ENCODE results near the gene FMO1. TPM values are rescaled to one million over a fixed set of nuclear protein-coding genes. Genes with fewer than 3 reads are reported as not detected.

The FMO1 gene
- total RNA-seq, 1 donor from 2014 or later = not detected

DNA sequence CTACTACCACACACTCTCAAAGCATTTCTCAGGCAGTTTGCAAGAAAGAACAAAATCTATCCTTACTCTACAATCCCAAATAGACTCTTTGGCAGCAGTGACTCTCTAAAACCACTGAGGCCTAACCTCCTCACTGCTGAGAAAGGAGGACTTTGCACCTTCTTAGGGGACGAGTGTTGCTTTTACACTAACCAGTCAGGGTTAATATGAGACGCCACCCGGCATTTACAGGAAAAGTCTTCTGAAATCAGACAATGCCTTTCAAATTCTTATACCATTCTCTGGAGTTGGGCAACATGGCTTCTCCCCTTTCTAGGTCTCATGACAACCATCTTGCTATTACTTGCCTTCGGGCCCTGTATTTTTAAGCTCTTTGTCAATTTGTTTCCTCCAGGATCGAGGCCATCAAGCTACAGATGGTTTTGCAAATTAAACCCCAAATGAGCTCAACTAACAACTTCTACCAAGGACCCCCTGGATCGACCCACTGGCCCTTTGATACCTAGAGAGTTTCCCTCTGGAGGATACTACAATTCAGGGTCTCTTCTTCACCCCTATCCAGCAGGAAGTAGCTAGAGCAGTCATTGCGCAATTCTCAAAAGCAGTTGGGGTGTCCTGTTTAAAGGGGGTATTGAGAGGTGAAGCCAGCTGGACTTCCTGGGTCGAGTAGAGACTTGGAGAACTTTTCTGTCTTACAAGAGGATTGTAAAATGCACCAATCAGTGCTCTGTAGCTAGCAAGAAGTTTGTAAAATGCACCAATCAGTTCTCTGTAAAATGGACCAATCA, 63.7 kb downstream of the FMO1 start:
- no peaks in the 10 kb centered on the region for H3K36me3 ChIP-seq (ENCODE audit: control insufficient read depth, insufficient read depth, low read length)
- no peak for DNase-seq (ENCODE audit: low read depth)
- TF ChIP-seq, protein P1, sequence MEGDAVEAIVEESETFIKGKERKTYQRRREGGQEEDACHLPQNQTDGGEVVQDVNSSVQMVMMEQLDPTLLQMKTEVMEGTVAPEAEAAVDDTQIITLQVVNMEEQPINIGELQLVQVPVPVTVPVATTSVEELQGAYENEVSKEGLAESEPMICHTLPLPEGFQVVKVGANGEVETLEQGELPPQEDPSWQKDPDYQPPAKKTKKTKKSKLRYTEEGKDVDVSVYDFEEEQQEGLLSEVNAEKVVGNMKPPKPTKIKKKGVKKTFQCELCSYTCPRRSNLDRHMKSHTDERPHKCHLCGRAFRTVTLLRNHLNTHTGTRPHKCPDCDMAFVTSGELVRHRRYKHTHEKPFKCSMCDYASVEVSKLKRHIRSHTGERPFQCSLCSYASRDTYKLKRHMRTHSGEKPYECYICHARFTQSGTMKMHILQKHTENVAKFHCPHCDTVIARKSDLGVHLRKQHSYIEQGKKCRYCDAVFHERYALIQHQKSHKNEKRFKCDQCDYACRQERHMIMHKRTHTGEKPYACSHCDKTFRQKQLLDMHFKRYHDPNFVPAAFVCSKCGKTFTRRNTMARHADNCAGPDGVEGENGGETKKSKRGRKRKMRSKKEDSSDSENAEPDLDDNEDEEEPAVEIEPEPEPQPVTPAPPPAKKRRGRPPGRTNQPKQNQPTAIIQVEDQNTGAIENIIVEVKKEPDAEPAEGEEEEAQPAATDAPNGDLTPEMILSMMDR (IDR thresholded peaks at IDR 0.05; ENCODE audit: insufficient read depth, low read length, severe bottlenecking) = no peak
- FAIRE-seq = no peak
- no peak overlapping the region for H3K4me3 ChIP-seq (ENCODE audit: low read depth, low read length)
- H3K27me3 ChIP-seq (ENCODE audit: control insufficient read depth, insufficient read depth, low read length) = no peaks in the 10 kb centered on the region

GRCh38 chr1:171313319-171313834, 65.1 kb downstream of the FMO1 start:
- no peaks in the 10 kb centered on the region for H3K27me3 ChIP-seq (ENCODE audit: control insufficient read depth, insufficient read depth, low read length)
- TF ChIP-seq, protein P1 (IDR thresholded peaks at IDR 0.05; ENCODE audit: insufficient read depth, low read length, severe bottlenecking) = no peak
- FAIRE-seq = no peak

GRCh38 chr1:171313835-171314320, 65.6 kb downstream of the FMO1 start, which contains the start of gene FMO4:
FMO4 (plus strand) TSS chr1:171314183; CDS start chr1:171319826, 5,643 bp downstream.
- Histone ChIP-seq H3K4me3 (ENCODE audit: low read depth, low read length) (peak within 1 kb of the TSS; percentile 8), H3K27me3 (ENCODE audit: control insufficient read depth, insufficient read depth, low read length) (no peaks in the 10 kb centered on the region), H3K36me3 (ENCODE audit: control insufficient read depth, insufficient read depth, low read length) (no peaks in the 10 kb centered on the region)
- DNase-seq (ENCODE audit: low read depth) (peak; percentile 99), FAIRE-seq (peak; percentile 96)
- TF ChIP-seq, protein P1 (IDR thresholded peaks at IDR 0.05; ENCODE audit: insufficient read depth, low read length, severe bottlenecking) = peak; percentile 83

More at GRCh38 chr1:171313319-171313834, 65.1 kb downstream of the FMO1 start:
- no peak overlapping the region for H3K4me3 ChIP-seq (ENCODE audit: low read depth, low read length)
- DNase-seq (ENCODE audit: low read depth) = no peak
- H3K36me3 ChIP-seq (ENCODE audit: control insufficient read depth, insufficient read depth, low read length) = no peaks in the 10 kb centered on the region

- H3K4me3 ChIP-seq (ENCODE audit: low read depth, low read length) = no peak overlapping the region
- no peaks in the 10 kb centered on the region for H3K27me3 ChIP-seq (ENCODE audit: control insufficient read depth, insufficient read depth, low read length)
- DNase-seq (ENCODE audit: low read depth) (no peak), FAIRE-seq (no peak)
- TF ChIP-seq, protein P1 (IDR thresholded peaks at IDR 0.05; ENCODE audit: insufficient read depth, low read length, severe bottlenecking) = no peak
- no peaks in the 10 kb centered on the region for H3K36me3 ChIP-seq (ENCODE audit: control insufficient read depth, insufficient read depth, low read length)
Measured at GRCh38 chr1:171329251-171329650, 81.0 kb downstream of the FMO1 start.

GRCh38 chr1:171334024-171334640, 85.8 kb downstream of the FMO1 start:
- DNase-seq (ENCODE audit: low read depth) (no peak), FAIRE-seq (no peak)
- H3K4me3 ChIP-seq (ENCODE audit: low read depth, low read length) = no peak overlapping the region
- H3K27me3 ChIP-seq (ENCODE audit: control insufficient read depth, insufficient read depth, low read length) = no peaks in the 10 kb centered on the region
- H3K36me3 ChIP-seq (ENCODE audit: control insufficient read depth, insufficient read depth, low read length) = no peaks in the 10 kb centered on the region
- TF ChIP-seq, protein P1 (IDR thresholded peaks at IDR 0.05; ENCODE audit: insufficient read depth, low read length, severe bottlenecking) = no peak

Other genes starting within 250 kb of the FMO1 start
- not detected in 2 replicates for gene FMO3, start 157.6 kb upstream of the FMO1 start, total RNA-seq
- gene FMO2, start 63.2 kb upstream of the FMO1 start, total RNA-seq = not detected in 2 replicates
- 0.79 and 1.2 TPM in 2 replicates for gene FMO4, start 65.7 kb downstream of the FMO1 start, total RNA-seq
- 38.2 and 54.9 TPM in 2 replicates for gene PRRC2C, start 237.0 kb downstream of the FMO1 start, total RNA-seq

All from bronchial epithelial cell (primary cell).